GM18861 (cell line): ENCODE results near the gene HIPK2.

Experiments used
- ATAC-seq: cut with Tn5 transposase; IDR thresholded peaks from one replicate; pipeline ENCODE4 v1.9.1; 2021; ENCODE audit not compliant: unreplicated experiment

The HIPK2 gene

GRCh38 chr7:139698844-139699243, 79.0 kb downstream of the HIPK2 start:
- ATAC-seq: no peak

- ATAC-seq: no peak
These were observed 79.5 kb downstream of the HIPK2 start for GRCh38 chr7:139698278-139698677.

- ATAC-seq: no peak
These were observed 80.7 kb downstream of the HIPK2 start for GRCh38 chr7:139697056-139697455.

- ATAC-seq: peak; percentile 40
These were observed 81.2 kb downstream of the HIPK2 start for GRCh38 chr7:139696552-139696951.

GRCh38 chr7:139695588-139695987, 82.2 kb downstream of the HIPK2 start:
- no peak for ATAC-seq

- no peak for ATAC-seq
These were observed 82.7 kb downstream of the HIPK2 start for GRCh38 chr7:139695051-139695450.

- no peak for ATAC-seq
These were observed 83.5 kb downstream of the HIPK2 start for GRCh38 chr7:139694389-139694676.

- no peak for ATAC-seq
These were observed 84.0 kb downstream of the HIPK2 start for GRCh38 chr7:139693651-139694388.

GRCh38 chr7:139692723-139693122, 85.1 kb downstream of the HIPK2 start:
- ATAC-seq: no peak

GRCh38 chr7:139691253-139691781, 86.5 kb downstream of the HIPK2 start:
- no peak for ATAC-seq

- ATAC-seq: no peak
These were observed 89.7 kb downstream of the HIPK2 start for GRCh38 chr7:139687980-139688632.

- ATAC-seq: no peak
These were observed 90.4 kb downstream of the HIPK2 start for GRCh38 chr7:139687211-139687954.

- no peak for ATAC-seq
These were observed 94.5 kb downstream of the HIPK2 start for GRCh38 chr7:139683137-139683921.

- ATAC-seq: no peak
These were observed 95.4 kb downstream of the HIPK2 start for GRCh38 chr7:139682136-139683013.

GRCh38 chr7:139681812-139682135, 96.0 kb downstream of the HIPK2 start:
- ATAC-seq: no peak

GRCh38 chr7:139681463-139681755, 96.4 kb downstream of the HIPK2 start:
- no peak for ATAC-seq

- peak; percentile 50 for ATAC-seq
These were observed 96.9 kb downstream of the HIPK2 start for GRCh38 chr7:139680676-139681462.

GRCh38 chr7:139679731-139680594, 97.8 kb downstream of the HIPK2 start:
- no peak for ATAC-seq

GRCh38 chr7:139676390-139676789, 101.4 kb downstream of the HIPK2 start:
- no peak for ATAC-seq
